Activated T-cell treated with anti-CD3 and anti-CD28 coated beads, Interleukin-2, amount 50 U/mL, for 1 hour (primary cell): ENCODE data around the gene BMERB1.
"Not testable (repeated sequence)": the region's sequence is repeated elsewhere in the genome, so short reads cannot be mapped to it uniquely, and the experiment has no call there.

Source experiments
- DNase-seq: peaks from one replicate; pipeline ENCODE4 v3.0.0-alpha.2; 2020

BMERB1 gene

GRCh38 chr16:15464401-15465186, 30.2 kb downstream of the BMERB1 start:
- no peak for DNase-seq

DNA sequence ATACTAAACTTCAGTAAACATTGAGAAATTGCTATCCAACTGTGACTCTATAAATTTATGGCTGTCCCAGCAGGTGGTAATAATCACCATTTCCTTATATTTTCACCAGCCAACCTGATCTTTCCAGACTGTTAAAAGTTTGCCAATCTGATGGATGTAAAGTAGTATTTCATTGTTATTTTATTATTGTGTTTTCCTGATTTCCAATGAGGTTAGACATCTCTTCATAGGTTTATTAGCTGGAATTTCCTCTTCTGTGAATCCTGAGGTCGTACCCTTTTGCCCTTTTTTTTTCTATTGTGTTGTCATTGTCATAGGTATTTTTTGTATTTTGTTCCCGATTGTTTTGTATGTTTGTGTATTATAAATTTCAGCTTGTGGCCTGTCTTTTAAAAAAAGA, 31.7 kb downstream of the BMERB1 start:
- no peak for DNase-seq

DNA sequence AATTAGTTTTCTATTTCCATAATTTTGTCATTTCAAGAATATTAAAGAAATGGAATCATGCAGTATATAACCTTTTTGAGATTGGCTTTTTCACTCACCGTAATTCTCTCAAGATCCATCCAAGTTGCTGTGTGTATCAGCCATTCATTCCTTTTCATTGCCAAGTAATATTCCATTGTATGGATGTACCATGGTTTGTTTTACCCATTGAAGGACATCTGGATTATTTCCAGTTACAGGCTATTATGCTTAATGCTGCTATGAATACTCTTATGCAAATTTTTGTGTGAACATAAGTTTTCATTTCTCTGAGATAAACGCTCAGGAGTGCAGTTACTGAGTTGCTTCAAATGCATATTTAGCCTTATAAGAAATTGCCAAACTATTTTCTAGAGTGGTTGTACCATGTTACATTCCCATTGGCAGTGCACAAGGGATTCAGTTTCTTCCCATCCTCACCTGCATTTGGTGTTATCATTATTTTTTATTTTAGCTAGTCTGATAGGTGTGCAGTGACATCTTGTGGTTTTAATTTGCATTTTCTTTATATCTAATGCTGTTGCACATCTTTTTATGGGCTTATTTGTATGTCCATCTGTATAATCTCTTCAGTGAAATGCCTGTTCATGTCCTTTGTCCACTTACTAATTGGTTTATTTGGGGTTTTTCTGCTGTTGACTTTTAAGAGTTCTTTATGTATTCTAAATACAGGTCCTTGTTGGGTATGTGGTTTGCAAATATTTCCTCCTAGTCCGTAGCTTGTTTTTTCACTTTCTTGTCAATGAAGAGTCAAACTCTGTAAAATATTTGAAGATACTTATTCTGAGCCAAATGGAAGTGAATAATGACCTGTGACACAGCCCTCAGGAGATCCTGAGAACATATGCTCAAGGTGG, 32.7 kb downstream of the BMERB1 start:
- no peak for DNase-seq

- not testable (repeated sequence) for DNase-seq
These were observed 42.6 kb downstream of the BMERB1 start for GRCh38 chr16:15476971-15477370.

- no peak for DNase-seq
These were observed 43.4 kb downstream of the BMERB1 start for GRCh38 chr16:15477802-15478201.

DNA sequence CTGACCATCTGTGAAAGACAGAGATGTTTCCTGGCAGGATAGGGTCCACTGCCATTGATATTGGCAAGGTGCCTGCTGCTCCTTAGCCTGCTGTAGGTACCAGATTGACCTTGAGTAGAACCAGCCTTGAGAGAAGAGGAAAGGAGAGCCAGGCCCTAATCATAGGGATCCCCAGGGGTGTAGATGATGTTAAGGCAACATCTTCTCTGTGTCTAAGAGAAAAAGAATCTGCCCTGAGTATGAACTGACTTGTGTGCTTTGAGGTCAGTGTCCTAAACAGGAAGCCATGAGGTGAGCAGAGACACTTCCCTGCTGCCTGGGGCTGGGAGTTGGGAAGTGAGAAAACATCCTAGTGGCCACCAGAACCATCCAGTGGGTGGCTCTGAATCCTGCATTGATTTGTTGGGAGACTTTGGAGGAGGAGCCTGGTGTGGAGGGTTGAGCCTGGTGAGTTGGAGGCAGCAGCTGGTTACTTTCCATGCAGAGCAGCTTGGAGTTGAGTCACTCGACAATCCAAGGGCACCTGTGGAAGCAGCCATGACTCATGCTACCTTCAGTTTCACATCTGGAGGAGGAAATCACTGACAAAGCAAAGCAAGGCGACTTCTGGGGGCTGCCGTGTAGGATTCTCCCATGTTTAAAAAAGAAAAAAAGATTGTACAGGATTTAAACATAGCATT, 47.8 kb downstream of the BMERB1 start:
- DNase-seq, result no peak

- no peak for DNase-seq
These were observed 48.4 kb downstream of the BMERB1 start for GRCh38 chr16:15482748-15483298.

GRCh38 chr16:15483857-15484256, 49.5 kb downstream of the BMERB1 start:
- DNase-seq, result no peak

DNA sequence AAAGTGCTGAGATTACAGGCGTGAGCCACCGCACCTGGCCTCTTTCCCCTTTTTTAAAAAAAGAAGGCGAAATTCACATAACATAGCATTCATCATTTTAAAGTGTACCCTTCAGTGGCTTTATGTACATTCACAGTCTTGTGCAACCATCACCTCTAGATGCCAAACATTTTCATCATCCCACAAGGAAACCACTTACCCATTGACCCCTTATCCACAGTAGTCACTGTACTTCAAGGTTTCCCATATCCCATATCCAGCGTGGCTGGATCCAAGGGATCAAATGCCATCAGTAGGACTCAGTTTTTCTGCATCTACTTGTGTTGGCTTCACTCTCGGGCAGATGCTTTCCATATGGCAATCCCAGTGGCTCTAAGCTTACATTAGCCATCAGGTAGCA, 50.3 kb downstream of the BMERB1 start:
- no peak for DNase-seq

- DNase-seq, result no peak
These were observed 50.8 kb downstream of the BMERB1 start for GRCh38 chr16:15485175-15485574.

DNA sequence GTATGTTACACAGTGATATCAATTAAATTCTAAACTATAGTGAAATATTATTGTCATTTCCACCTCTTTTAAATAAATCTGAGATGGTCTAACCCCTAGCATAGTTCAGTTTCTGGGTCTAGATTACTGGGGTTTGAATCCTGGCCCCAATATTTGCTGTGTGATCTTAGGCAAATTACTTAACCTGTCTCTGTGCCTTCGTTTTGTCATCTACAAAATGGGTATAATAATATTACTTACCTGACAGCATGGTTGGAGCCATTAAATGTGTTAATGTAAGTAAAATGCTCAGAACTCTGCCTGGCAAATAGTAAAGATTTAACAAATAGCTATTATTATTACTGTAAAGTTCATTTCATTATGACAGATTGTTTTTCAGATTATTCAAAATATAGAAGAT, 52.3 kb downstream of the BMERB1 start:
- DNase-seq, result no peak

GRCh38 chr16:15487336-15488284, 53.2 kb downstream of the BMERB1 start:
- no peak for DNase-seq

GRCh38 chr16:15489016-15489415, 54.6 kb downstream of the BMERB1 start:
- DNase-seq, result no peak

DNA sequence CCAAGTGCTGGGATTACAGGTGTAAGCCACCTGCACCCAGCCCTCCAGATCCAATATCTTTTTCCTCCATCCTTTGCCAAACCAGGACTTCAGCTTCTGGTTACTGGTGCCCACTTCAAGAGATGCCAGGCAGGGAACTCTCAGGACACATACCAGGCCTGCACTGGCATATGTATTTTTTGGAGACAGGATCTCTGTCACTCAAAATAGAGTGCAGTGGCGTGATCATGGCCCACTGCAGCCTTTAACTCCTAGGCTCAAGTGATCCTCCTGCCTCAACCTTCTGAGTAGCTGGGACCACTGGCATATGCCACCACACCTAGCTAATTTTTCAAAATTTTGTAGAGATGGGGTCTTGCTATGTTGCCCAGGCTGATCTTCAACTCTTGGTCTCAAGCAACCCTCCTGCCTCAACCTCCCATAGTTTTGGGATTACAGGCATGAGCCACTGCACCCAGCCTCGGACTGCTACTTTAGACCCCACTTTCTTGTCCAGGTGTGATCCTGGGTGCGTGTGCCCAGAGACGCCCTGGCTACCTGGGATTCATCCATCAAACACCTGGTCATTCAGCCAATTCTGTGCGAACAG, 55.8 kb downstream of the BMERB1 start:
- no peak for DNase-seq

DNA sequence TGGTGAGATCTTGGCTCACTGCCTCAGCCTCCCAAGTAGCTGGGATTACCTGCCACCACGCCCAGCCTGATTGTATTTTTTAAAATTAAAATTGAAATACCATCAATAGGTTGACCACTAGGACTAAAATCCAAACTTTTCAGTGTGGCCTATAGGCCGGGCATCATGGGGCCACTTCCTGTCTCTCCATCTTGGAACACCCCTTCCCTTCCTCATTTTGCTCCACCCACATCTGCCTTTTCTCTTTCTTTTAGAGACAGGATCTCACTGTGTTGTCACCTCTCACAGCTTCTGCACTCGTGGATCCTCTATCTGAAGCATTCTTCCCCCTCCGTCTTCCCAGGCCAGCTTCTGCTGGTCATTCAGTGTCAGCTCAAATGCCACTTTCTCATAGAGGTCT, 57.0 kb downstream of the BMERB1 start:
- DNase-seq, result no peak

DNA sequence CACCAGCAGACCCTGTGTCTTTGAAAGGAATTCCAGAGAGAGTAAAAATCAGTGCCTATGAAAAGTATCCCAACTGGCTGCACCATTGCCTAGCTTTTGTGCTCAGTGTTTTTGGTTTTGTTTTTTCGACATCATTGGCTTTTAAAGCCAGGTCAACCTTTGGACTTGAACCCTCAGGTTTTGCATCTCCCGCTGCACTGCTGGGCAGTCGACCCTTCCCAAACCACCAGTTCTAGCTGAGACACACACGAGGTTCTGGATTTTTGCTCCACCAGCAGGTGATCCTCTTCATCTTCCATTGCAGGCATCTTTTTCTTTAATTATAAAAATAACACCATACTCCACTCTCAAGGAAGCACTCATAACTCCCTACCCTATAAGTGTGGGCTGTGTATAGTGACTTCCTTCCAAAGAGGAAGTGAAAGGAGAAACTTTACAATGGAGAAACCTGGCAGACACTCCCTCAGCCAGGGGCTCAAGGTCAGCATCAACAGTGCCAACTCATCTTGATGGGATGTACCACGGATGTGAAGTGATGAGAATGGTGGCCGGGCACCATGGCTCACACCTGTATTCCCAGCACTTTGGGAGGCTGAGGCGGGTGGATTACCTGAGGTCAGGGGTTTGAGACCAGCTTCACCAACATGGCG, 57.8 kb downstream of the BMERB1 start:
- DNase-seq, result no peak

- no peak for DNase-seq
These were observed 59.2 kb downstream of the BMERB1 start for GRCh38 chr16:15493466-15494180.

GRCh38 chr16:15494236-15494635, 59.8 kb downstream of the BMERB1 start:
- DNase-seq, result no peak

DNA sequence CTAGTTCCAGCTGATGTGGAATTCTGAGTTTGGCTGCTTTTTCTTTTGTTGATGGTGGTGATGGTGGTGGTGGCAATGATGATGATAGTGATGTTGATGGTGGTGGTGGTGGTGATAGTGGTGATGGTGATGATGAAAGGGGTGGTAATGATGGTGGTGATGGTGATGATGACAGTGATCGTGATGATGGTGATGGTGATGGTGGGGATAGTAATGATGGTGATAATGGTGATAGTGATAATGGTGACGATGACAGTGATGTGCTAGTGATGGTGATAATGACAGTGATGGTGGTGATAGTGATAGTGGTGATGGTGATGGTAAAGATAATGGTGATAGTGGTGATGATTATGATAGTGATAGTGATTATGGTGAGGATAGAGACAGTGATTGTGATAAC, 61.5 kb downstream of the BMERB1 start:
- DNase-seq, result no peak

- no peak for DNase-seq
These were observed 64.2 kb downstream of the BMERB1 start for GRCh38 chr16:15498427-15499175.
